Astrocyte (in vitro differentiated cells and primary cell): ENCODE results near the gene INVS.

Experiments used
- EZH2 ChIP-seq: IDR thresholded peaks from 2 replicates; pipeline ENCODE4 v1.6.1; 2012; ENCODE audit warnings: mild to moderate bottlenecking, low read length, inconsistent platforms; ENCODE audit not compliant: insufficient read depth
- TF ChIP-seq, protein P1 (sequence below): IDR thresholded peaks from 2 replicates; pipeline ENCODE4 v1.5.1; 2011; ENCODE audit warnings: low read depth, mild to moderate bottlenecking, inconsistent platforms, low read length, moderate library complexity; ENCODE audit not compliant: insufficient read depth

DNA sequence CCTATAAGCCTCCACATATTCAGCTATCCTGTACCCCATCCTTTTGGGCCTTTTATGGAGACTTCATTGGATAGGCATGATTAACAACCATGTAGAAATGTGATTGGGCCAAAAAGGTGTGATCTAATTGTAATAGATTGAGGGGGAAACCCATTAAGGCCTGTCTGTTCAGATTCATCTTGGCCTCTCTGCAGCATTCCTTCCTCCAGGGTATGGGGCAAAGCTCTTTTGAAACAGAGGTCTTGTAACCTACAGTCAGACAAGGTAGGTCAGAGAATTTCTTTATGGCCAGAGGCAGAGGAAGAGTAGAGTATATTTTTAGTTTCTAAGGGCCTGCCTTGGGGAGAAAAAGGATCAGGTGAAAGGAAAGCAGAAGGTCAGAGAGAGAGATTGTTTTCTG lies 98.5 kb downstream of the INVS start:
- TF ChIP-seq, protein P1, sequence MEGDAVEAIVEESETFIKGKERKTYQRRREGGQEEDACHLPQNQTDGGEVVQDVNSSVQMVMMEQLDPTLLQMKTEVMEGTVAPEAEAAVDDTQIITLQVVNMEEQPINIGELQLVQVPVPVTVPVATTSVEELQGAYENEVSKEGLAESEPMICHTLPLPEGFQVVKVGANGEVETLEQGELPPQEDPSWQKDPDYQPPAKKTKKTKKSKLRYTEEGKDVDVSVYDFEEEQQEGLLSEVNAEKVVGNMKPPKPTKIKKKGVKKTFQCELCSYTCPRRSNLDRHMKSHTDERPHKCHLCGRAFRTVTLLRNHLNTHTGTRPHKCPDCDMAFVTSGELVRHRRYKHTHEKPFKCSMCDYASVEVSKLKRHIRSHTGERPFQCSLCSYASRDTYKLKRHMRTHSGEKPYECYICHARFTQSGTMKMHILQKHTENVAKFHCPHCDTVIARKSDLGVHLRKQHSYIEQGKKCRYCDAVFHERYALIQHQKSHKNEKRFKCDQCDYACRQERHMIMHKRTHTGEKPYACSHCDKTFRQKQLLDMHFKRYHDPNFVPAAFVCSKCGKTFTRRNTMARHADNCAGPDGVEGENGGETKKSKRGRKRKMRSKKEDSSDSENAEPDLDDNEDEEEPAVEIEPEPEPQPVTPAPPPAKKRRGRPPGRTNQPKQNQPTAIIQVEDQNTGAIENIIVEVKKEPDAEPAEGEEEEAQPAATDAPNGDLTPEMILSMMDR: no peak
- TF ChIP-seq EZH2: no peak
